ENCODE measurements around the gene ASMTL.

Gene ASMTL

GRCh38 chrX:1425381-1425780 lies 27.3 kb downstream of the ASMTL start:
- no peak for TF ChIP-seq CTCF (IDR thresholded peaks at IDR 0.05; ENCODE audit: low read depth, low read length, missing control alignments)
- H3K36me3 ChIP-seq (replicated peaks) = peaks cover 30% of the 10 kb centered on the region
- DNase-seq = no peak
- no peak overlapping the region for H3K27ac ChIP-seq
- no peaks in the 10 kb centered on the region for H3K27me3 ChIP-seq (replicated peaks)
- no peak overlapping the region for H3K4me3 ChIP-seq (ENCODE audit: low read depth, low read length)
- in situ Hi-C loops (cut with HindIII; ENCODE audit: low pct_ligation_motif_present, low sequenced_read_pairs) = no loop called here

- TF ChIP-seq CTCF (IDR thresholded peaks at IDR 0.05; ENCODE audit: low read depth, low read length, missing control alignments) = no peak
- no peak overlapping the region for H3K27ac ChIP-seq
- in situ Hi-C loops (cut with HindIII; ENCODE audit: low pct_ligation_motif_present, low sequenced_read_pairs) = no loop called here
- no peak overlapping the region for H3K4me3 ChIP-seq (ENCODE audit: low read depth, low read length)
- no peak for DNase-seq
- H3K36me3 ChIP-seq (replicated peaks) = peaks cover 28% of the 10 kb centered on the region
- H3K27me3 ChIP-seq (replicated peaks) = no peaks in the 10 kb centered on the region
Measured at GRCh38 chrX:1424147-1424851, 28.4 kb downstream of the ASMTL start.

DNA sequence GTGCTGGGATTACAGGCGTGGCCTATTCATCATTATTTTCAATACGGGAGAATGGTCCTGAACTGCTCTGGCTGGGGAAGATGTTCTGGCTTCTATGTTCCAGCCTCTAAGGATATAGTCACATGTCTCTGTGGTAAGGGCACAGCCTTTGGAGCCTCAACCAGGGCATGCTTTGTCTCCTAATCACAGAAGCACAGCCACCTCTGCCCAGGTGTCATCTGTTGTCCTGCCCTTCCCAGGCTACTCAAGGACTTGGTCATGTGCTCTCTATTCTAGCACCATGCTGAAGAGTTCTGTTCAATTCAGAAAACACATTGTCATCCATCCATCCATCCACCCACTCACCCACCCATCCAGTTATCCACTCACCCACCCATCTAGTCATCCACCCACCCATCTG lies 29.5 kb downstream of the ASMTL start:
- no peak for DNase-seq
- peaks cover 30% of the 10 kb centered on the region for H3K36me3 ChIP-seq (replicated peaks)
- in situ Hi-C loops (cut with HindIII; ENCODE audit: low pct_ligation_motif_present, low sequenced_read_pairs) = no loop called here
- no peak overlapping the region for H3K27ac ChIP-seq
- no peak for TF ChIP-seq CTCF (IDR thresholded peaks at IDR 0.05; ENCODE audit: low read depth, low read length, missing control alignments)
- H3K4me3 ChIP-seq (ENCODE audit: low read depth, low read length) = no peak overlapping the region
- H3K27me3 ChIP-seq (replicated peaks) = no peaks in the 10 kb centered on the region

DNA sequence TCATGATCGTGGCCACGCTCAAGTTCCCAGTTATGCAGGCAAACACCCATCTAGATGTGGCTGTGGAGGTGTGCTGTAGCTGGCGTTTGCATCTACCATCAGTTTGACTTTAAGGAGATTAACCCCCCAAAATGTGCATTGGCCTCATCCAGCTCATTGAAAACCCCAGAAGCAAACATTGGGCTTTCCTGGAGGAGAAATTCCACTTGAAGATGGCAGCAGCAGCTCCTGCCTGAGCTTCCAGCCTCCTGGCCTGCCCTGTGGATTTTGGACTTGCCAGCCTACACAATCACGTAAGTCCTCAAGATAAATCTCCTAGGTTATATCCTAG lies 30.6 kb downstream of the ASMTL start:
- H3K27ac ChIP-seq = no peak overlapping the region
- DNase-seq = no peak
- TF ChIP-seq CTCF (IDR thresholded peaks at IDR 0.05; ENCODE audit: low read depth, low read length, missing control alignments) = no peak
- no peaks in the 10 kb centered on the region for H3K27me3 ChIP-seq (replicated peaks)
- no peak overlapping the region for H3K4me3 ChIP-seq (ENCODE audit: low read depth, low read length)
- H3K36me3 ChIP-seq (replicated peaks) = peaks cover 27% of the 10 kb centered on the region
- in situ Hi-C loops (cut with HindIII; ENCODE audit: low pct_ligation_motif_present, low sequenced_read_pairs) = no loop called here

GRCh38 chrX:1421433-1422134 lies 31.1 kb downstream of the ASMTL start:
- no peak for DNase-seq
- H3K36me3 ChIP-seq (replicated peaks) = peaks cover 31% of the 10 kb centered on the region
- H3K4me3 ChIP-seq (ENCODE audit: low read depth, low read length) = no peak overlapping the region
- no peak for TF ChIP-seq CTCF (IDR thresholded peaks at IDR 0.05; ENCODE audit: low read depth, low read length, missing control alignments)
- H3K27me3 ChIP-seq (replicated peaks) = no peaks in the 10 kb centered on the region
- in situ Hi-C loops (cut with HindIII; ENCODE audit: low pct_ligation_motif_present, low sequenced_read_pairs) = no loop called here
- H3K27ac ChIP-seq = no peak overlapping the region

Data from brain microvascular endothelial cell (primary cell).